ENCODE results near the gene ESX1.
"Not testable (repeated sequence)": the region's sequence is repeated elsewhere in the genome, so short reads cannot be mapped to it uniquely, and the experiment has no call there.

The ESX1 gene

DNA sequence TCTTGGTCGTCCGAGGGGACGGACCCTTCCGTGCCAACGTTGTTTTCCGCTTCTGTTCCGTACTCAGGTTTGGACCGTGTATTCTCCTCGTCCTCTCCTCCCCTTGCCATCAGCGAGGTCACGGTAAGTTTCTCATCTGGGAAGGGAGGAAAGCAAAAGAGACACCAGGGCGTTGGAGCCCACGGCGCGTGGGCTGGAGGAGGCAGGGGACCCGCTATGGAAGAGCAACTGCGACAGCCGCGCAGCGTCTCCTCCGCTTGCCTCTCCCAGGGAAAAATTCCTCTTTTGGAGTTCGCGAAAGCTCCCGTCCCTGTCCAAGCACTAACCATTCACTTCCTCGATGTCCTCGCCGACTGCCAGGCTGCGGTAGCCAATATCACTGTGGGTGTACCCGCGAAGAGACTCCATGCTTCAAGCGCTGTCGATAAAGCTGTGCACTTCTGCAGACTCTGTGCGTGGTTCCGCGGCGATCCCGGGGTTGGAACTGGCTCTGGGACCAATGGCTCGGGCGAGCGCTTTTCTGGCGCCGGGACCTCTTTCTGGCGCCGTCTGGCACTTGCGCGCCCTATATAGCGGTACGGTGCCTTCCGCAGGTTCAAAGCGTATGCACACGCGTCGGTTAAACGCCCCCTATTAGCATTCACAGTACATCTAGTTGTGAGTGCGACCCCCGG, at the start of gene ESX1:
Gene ESX1, minus strand, starts transcription at position 492 of the 674 bp plus-strand sequence. Its CDS starts 84 bp downstream, at position 408.
- DNase-seq, result no peak

DNA sequence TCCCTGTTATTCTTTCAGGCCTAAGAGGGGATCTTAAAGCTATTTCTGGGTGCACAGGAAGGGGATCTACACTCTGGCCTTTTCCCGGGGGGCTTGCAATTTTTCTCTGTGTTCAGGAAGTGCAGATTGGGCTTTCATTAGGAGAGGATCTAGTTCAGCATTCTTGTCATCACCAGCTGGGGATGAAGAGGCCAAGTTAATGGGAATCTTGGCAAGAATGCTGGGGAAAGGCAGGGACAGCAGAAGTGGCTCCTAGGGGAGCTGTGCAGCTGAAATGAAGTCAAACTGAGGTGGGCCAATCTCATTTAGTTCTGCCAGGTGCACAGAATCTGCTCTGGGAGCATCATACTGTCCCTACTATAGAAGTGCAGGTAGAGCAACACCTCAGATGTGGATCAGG, 40.9 kb upstream of the ESX1 start:
- DNase-seq, result no peak

DNA sequence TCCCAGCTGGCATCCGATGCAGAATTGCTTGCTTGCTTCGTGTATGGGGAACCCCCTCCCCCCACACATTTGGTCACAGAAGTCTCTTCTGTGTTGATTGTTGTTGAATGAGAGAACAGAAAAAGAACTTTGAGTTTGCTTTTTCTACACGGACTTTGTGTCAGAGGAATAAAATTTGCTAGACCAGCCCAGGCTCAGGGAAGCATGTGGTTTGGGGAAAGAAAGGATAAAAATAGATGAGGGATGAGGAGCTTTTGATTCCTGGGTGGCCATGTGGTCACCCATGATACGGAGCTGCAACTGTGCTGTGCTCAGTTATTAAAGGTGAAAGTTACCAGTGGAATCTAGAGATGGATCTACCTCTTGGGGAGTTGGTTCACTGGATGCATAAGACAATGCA, 34.2 kb upstream of the ESX1 start:
- no peak for DNase-seq

DNA sequence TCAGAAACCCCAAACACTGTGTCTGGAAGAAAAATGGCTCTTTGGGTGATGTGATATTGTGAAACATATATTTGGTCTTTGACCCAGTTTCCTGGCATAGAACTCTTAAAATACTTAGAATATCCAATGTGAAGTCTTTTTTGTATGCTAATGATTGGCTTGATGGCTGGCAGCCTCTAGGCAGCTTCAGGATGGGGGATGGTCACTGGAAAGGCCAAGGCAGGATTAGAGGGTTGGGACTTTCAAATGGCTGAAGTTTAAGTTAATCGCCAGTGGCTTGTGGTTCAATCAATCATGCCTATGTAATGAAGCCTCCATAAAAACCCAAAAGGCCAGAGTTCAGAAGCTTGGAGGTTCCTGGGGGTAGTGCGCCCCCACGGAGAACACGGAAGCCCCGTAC, 33.5 kb upstream of the ESX1 start:
- no peak for DNase-seq

DNA sequence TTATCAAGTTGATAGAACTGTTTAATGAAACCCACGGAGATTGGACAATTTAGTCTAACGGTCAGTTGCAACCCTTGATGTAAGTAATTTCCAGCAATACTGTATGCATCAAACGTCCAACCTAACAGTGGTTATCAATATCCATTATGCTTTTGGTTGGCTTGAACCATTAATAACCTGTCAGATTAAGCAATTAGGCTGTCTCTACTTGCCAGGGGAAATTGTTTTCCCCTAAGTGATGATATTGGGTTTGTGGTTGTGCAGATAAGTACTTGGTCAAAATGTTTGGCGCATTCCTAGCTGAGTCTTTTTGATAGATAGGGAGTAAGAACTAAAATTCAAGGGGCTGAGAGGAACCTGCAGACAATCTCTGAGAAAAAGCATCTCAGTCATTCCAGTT, 30.5 kb upstream of the ESX1 start:
- no peak for DNase-seq

DNA sequence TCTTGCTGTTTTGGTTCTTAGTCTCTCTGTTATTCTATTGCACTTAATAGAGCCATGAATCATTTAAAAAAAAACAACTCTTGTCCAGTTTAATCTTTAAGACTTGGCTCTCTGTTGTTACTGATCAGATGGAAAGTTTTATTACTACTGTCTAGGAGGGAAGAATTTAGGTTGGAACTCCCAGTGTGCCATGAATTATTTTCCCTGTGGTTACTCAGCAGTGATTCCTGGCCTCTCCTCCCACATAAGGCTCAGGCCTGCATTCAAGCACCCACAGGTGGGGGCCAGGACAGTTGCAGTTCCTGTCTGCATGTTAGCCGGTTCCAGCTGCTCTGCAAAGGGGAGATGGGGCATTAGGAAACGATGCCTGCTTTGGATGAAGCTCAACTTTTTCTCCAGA, 29.8 kb upstream of the ESX1 start:
- no peak for DNase-seq

- no peak for DNase-seq
Observed at GRCh38 chrX:104282166-104282725, 27.5 kb upstream of the ESX1 start.

DNA sequence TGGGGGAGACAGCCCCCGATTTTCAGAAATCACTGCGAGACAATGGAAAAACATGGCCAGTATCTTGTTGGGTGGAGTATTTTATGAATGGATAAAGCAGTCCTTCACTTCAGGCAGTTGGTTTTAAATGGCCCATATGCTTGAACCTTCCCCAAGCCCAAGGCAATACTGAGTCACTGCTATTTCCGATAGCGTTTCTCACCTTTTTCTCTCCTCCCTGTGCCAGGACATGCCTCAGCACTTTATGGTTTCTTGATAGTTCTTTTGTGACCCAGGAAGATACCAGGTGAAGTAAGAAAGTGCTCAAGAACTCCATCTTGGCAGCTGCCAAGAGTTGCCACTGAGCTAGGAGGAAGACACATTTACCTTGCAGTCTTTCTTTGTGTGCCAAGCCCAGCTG, 26.8 kb upstream of the ESX1 start:
- DNase-seq, result no peak

DNA sequence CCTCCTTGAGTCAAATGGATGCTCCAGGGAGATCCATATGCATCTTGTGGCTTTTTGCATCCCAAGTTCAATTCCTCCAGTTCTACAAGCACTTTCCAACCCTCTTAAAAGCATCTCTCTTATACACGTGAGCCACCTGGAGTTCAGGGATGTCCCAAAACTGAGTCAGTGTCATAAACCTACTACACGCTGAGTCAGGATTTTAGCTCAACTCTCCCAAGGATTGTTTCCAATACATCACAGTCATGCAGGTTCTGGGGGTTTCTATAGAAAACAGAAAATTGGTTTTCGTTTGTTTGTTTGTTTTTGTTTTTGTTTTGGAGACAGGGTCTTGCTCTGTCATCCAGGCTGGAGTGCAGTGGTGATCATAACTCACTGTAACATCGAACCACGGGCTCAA, 25.9 kb upstream of the ESX1 start:
- DNase-seq, result no peak

GRCh38 chrX:104270916-104271512, 16.3 kb upstream of the ESX1 start:
- DNase-seq, result no peak

DNA sequence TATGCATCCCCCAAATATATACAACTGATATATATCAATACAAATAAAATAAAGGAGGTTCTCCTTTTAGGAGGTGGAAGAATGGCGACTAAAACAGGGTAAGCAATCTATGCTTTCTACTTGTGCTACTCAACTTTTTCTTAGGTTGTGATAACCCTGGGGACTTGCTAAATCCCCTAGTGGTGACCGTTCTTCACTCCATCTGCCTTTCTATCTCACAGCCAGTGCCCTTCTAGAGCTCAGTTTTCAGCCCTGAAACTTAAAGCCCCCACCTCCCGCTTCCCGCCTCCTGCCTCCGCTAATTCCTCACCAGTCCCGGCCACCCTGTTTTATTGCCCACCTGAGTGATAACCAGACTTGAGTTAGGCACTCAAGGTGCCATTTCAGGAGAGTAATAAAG, 15.5 kb upstream of the ESX1 start:
- no peak for DNase-seq

GRCh38 chrX:104255465-104255864, 732 bp upstream of the ESX1 start:
- DNase-seq, result no peak

DNA sequence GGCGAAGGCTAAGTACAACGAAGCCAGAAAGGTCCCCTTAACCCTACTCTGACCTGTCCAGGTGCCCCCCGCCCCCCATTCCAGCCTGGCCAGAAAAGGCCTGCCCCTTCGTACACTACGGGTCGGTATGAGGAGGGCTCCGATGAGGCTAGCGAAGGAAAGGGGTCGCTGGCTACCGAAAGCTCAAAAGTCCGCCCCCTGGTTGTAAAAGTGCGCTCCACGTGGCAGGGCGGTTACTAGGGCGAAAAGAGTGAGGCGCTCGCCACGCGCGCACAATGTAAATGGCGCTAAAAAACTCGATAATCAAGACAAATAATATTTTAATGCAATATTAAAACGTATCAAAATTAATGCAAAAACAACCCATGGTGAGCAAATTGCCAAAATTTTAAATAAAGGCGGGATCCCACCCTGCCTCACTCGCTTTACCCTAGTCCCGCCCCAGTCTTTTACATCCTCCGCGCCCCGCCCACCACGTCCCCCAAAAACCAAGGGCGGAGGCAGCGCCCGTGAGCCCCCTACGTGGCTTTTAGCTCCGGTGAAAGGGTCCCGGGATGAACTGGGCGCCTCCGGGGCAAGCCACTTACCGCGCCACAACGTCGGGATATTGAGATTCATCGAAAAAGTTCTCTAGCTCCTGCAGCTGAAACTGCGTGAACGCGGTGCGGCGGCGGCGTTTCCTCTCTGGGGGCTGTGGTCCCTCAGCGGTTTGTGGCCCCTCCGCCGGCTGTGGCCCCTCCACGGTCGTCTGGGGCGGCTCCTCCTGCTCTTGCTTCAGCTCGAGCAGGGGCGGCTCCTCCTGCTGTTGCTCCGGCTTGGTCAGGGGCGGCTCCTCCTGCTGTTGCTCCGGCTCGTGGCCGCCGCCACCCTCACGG, 929 bp downstream of the ESX1 start:
- DNase-seq, result no peak

DNA sequence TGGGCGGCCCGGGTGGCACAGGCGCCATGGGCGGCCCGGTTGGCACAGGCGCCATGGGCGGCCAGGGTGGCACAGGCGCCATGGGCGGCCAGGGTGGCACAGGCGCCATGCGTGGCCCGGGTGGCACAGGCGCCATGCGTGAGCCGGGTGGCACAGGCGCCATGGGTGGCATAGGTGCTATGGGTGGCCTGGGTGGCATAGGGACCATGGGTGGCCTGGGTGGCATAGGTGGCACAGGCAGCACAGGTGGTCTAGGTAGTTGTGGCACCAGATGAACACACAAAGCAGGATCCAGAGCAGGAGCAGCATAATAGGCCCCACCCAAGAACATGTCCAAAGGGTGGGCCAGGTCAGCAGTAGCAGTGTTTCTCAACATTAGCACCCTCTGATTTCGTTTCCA, 4.3 kb downstream of the ESX1 start:
- DNase-seq, result no peak

GRCh38 chrX:104230060-104230459, 24.7 kb downstream of the ESX1 start:
- not testable (repeated sequence) for DNase-seq

DNA sequence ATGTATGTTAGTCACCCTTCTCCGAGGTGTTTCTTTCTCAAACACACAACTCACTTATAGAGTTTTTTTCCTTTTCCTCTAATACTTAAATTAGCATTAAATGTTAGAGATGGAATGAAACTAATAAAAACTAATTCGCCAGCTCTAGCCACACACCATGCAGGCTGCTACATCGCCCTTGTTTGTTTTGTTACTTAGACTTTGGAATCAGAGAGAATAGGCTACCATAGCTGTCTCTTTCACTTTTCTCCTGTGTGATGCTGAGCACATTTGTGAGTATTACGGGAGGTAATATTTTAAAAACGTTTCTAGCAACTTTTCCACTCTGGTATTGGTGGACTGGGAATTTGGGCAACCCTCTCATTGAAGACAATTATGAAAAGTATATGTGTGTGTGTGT, 43.5 kb downstream of the ESX1 start:
- DNase-seq, result no peak

DNA sequence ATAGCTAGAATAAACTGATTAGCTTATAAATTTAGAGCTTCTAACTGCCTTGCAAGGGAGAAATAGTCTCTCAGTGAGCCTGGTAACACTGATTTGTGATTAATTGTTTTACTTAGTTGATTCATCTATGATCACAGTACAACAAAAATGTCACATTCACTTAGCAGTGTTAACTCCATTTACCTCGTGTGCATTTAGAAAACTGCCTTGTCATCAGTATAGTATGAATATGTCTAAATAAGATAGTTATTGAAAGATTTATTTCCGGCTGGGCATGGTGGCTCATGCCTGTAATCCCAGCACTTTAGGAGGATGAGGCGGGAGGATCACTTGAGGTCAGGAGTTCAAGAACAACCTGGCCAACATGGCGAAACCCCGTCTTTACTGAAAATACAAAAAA, 49.2 kb downstream of the ESX1 start:
- DNase-seq, result no peak
